Caco-2 (cell line): ENCODE measurements around the gene PRPSAP1. TPM values are rescaled to one million over a fixed set of nuclear protein-coding genes. Genes with fewer than 3 reads are reported as not detected.

Source experiments
- BruUV-seq: library from RNA; stranded (reverse); fragments of 400-500 nt; replicated peaks from 2 replicates; lab custom pipeline; 2021; lab: Mats Ljungman, UMichigan
- CTCF ChIA-PET: fragments of 300-600 bp; sonication (Branson Sonifier 250); formaldehyde crosslinking; loops from one replicate; lab custom pipeline; 2022; ENCODE audit warnings: antibody characterized with exemption; lab: Charles Lee
- POLR2A ChIA-PET: fragments of 300-600 bp; sonication (Branson Sonifier 250); formaldehyde crosslinking; loops from one replicate; lab custom pipeline; 2022; ENCODE audit warnings: antibody characterized with exemption; lab: Charles Lee
- DNase-seq, 2 experiments: peaks; one replicate each; pipeline versions ENCODE4 v3.0.0 to v3.0.0-alpha.2; 2020 to 2022
- H3K27me3 ChIP-seq: replicated peaks from 2 replicates; pipeline ENCODE4 v1.6.0; 2011; ENCODE audit warnings: low read length; ENCODE audit not compliant: control insufficient read depth, insufficient read depth
- H3K36me3 ChIP-seq: 2 replicates; pipeline ENCODE4 v1.5.1; 2011; ENCODE audit warnings: low read length; ENCODE audit not compliant: control insufficient read depth, insufficient read depth
- H3K4me1 ChIP-seq: fragments of 250-450 bp; sonication (Bioruptor Pico); 2 replicates; pipeline ENCODE4 v1.5.1; 2020; ENCODE audit warnings: mild to moderate bottlenecking
- H3K4me3 ChIP-seq: 2 replicates; pipeline ENCODE4 v1.5.1; 2011; ENCODE audit warnings: low read depth, mild to moderate bottlenecking, control low read depth, low read length
- H3K9me3 ChIP-seq: fragments of 250-450 bp; sonication (Bioruptor Pico); 2 replicates; pipeline ENCODE4 v1.5.1; 2020; ENCODE audit warnings: mild to moderate bottlenecking, moderate library complexity
- H3K27ac Mint-ChIP-seq: one replicate; pipeline ENCODE4 v1.8.0; 2022; ENCODE audit warnings: mixed read lengths; ENCODE audit not compliant: unreplicated experiment
- H3K27me3 Mint-ChIP-seq: one replicate; pipeline ENCODE4 v1.8.0; 2022; ENCODE audit warnings: mixed read lengths; ENCODE audit not compliant: insufficient read depth, unreplicated experiment
- H3K36me3 Mint-ChIP-seq: one replicate; pipeline ENCODE4 v1.8.0; 2022; ENCODE audit warnings: mild to moderate bottlenecking, mixed read lengths; ENCODE audit not compliant: insufficient read depth, unreplicated experiment
- H3K4me1 Mint-ChIP-seq: one replicate; pipeline ENCODE4 v1.8.0; 2022; ENCODE audit warnings: low read depth, mixed read lengths; ENCODE audit not compliant: unreplicated experiment
- H3K4me3 Mint-ChIP-seq: one replicate; pipeline ENCODE4 v1.8.0; 2022; ENCODE audit warnings: mild to moderate bottlenecking, moderate library complexity, mixed read lengths; ENCODE audit not compliant: unreplicated experiment
- H3K9me3 Mint-ChIP-seq: one replicate; pipeline ENCODE4 v1.8.0; 2022; ENCODE audit warnings: mixed read lengths; ENCODE audit not compliant: unreplicated experiment
- CTCF ChIP-seq, 2 experiments: fragments of 200-600 bp in 1 of 2; IDR thresholded peaks; 1 replicate in 1 of 2; 2 replicates in 1 of 2; pipeline versions ENCODE4 v1.5.1 to v1.8.0; 2011 to 2022; ENCODE audit warnings: antibody characterized with exemption in 1 of 2, control low read depth in 1 of 2, inconsistent platforms in 1 of 2, low read depth in 1 of 2, low read length in 1 of 2, mild to moderate bottlenecking in 1 of 2, moderate library complexity in 1 of 2; ENCODE audit not compliant: insufficient read depth in 1 of 2, severe bottlenecking in 1 of 2, unreplicated experiment in 1 of 2
- intact Hi-C: fragments of 100-400 bp; cut with micrococcal nuclease; formaldehyde crosslinking; loops from one replicate; pipeline ENCODE4 v1.10.0; 2022; ENCODE audit not compliant: unreplicated experiment
- total RNA-seq: library from RNA; stranded (reverse); gene quantifications from 2 replicates; pipeline ENCODE4 v1.2.3, GENCODE V29; 2022

The PRPSAP1 gene
- total RNA-seq, 1 experiment from 2014 or later, result 87.6 TPM

DNA sequence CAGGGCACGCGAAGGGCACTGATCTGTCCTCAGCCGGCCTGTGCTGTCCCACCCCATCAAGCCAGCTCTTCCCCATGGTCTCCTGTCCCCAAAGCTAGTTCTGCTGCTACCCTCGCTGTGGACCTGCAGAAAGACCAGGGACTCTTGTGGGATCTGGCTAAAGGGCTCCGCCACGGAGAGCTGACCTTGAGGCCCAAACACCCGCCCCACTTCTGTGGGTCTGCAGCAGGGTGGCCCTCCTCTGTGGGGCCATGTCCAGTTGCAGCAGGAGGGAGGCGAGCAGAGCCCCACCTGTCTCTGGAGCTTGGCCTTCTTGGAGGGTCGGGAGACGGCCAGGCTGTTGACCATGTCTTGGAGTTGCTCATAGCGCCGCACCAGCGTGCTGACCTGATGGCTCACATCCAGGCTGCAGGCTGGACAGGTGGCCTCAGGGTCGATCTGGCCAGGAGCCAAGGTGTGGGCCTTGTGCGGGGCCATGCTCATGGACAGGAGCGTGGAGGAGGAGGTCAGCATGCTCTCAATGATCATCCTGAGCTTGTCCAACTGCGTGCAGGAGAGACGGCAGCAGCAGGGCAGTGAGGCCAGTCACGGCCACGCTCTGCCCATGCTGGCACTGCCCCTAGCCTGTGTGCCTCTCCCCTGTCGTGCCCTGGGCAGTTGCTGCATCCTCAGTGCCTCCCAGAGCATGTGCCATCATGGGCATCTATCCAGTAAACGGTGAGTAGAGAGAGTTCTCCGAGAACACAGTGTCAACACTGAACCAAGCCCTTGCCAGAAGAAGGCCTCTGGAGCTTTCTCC is 71.9 kb downstream of the PRPSAP1 start:
- intact Hi-C loops, result no loop called here
- CTCF ChIA-PET, result interaction anchor here (1.0 to 2.7 kb wide), 2 partner anchors 17 to 268 kb away, joined by 5 to 14 read pairs; partner anchors contain the start of gene UBALD2
- H3K4me1 Mint-ChIP-seq, result peaks cover 5% of the 10 kb centered on the region
- TF ChIP-seq CTCF (IDR thresholded peaks at IDR 0.05; ENCODE audit: insufficient read depth in 1 of 2, low read depth in 1 of 2, low read length in 1 of 2, severe bottlenecking in 1 of 2, unreplicated experiment in 1 of 2), result no peak
- H3K27me3 ChIP-seq, result no peaks in the 10 kb centered on the region
- H3K4me1 ChIP-seq, result peaks cover 12% of the 10 kb centered on the region
- POLR2A ChIA-PET, result interaction anchor here (0.7 kb wide), 1 partner anchor 11 kb away, joined by 3 read pairs; no protein-coding TSS in a partner anchor
- no TSS peak for BruUV-seq
- H3K9me3 Mint-ChIP-seq, result no peaks in the 10 kb centered on the region
- no peak overlapping the region for H3K27ac Mint-ChIP-seq
- no peaks in the 10 kb centered on the region for H3K27me3 Mint-ChIP-seq
- no peaks in the 10 kb centered on the region for H3K9me3 ChIP-seq
- H3K4me3 ChIP-seq, result no peak overlapping the region
- H3K36me3 Mint-ChIP-seq, result no peaks in the 10 kb centered on the region
- no peaks in the 10 kb centered on the region for H3K36me3 ChIP-seq
- no peak overlapping the region for H3K4me3 Mint-ChIP-seq
- no peak for DNase-seq

GRCh38 chr17:76280650-76281049 is 73.1 kb downstream of the PRPSAP1 start:
- no TSS peak for BruUV-seq
- H3K4me1 Mint-ChIP-seq, result peaks cover 5% of the 10 kb centered on the region
- no peak for TF ChIP-seq CTCF (IDR thresholded peaks at IDR 0.05; ENCODE audit: insufficient read depth in 1 of 2, low read depth in 1 of 2, low read length in 1 of 2, severe bottlenecking in 1 of 2, unreplicated experiment in 1 of 2)
- no peaks in the 10 kb centered on the region for H3K27me3 Mint-ChIP-seq
- no peaks in the 10 kb centered on the region for H3K9me3 Mint-ChIP-seq
- no peak overlapping the region for H3K4me3 ChIP-seq
- H3K36me3 Mint-ChIP-seq, result no peaks in the 10 kb centered on the region
- no peaks in the 10 kb centered on the region for H3K9me3 ChIP-seq
- H3K4me3 Mint-ChIP-seq, result no peak overlapping the region
- no peaks in the 10 kb centered on the region for H3K36me3 ChIP-seq
- intact Hi-C loops, result no loop called here
- H3K4me1 ChIP-seq, result peaks cover 16% of the 10 kb centered on the region
- CTCF ChIA-PET, result interaction anchor here (0.7 to 2.7 kb wide), 11 partner anchors 11 to 266 kb away, joined by 3 to 22 read pairs (median 6); partner anchors contain the start of genes PRPSAP1 and UBALD2
- H3K27ac Mint-ChIP-seq, result no peak overlapping the region
- no peak for DNase-seq
- POLR2A ChIA-PET, result no interaction called here
- no peaks in the 10 kb centered on the region for H3K27me3 ChIP-seq

GRCh38 chr17:76279742-76280287 is 73.9 kb downstream of the PRPSAP1 start:
- H3K36me3 Mint-ChIP-seq, result no peaks in the 10 kb centered on the region

More at GRCh38 chr17:76279742-76280287, 73.9 kb downstream of the PRPSAP1 start:
- no peaks in the 10 kb centered on the region for H3K27me3 ChIP-seq
- Mint-ChIP-seq H3K4me1 (peaks cover 5% of the 10 kb centered on the region), H3K27ac (no peak overlapping the region), H3K4me3 (no peak overlapping the region), H3K9me3 (no peaks in the 10 kb centered on the region), H3K27me3 (no peaks in the 10 kb centered on the region)
- H3K9me3 ChIP-seq, result no peaks in the 10 kb centered on the region
- TF ChIP-seq CTCF (IDR thresholded peaks at IDR 0.05; ENCODE audit: insufficient read depth in 1 of 2, low read depth in 1 of 2, low read length in 1 of 2, severe bottlenecking in 1 of 2, unreplicated experiment in 1 of 2), result no peak
- H3K4me1 ChIP-seq, result peaks cover 16% of the 10 kb centered on the region
- BruUV-seq, result no TSS peak
- CTCF ChIA-PET, result interaction anchor here (0.5 to 2.7 kb wide), 47 partner anchors 8 to 1678 kb away, joined by 3 to 27 read pairs (median 5); partner anchors contain the start of genes FOXJ1, PRPSAP1, RNF157 and UBALD2
- H3K36me3 ChIP-seq, result no peaks in the 10 kb centered on the region
- intact Hi-C loops, result loop anchor here (2.0 to 5.0 kb wide), 3 partner anchors 31 to 268 kb away; no protein-coding TSS in a partner anchor
- POLR2A ChIA-PET, result interaction anchor here (0.6 kb wide), 1 partner anchor 8 kb away, joined by 3 read pairs; no protein-coding TSS in a partner anchor
- H3K4me3 ChIP-seq, result no peak overlapping the region
- no peak for DNase-seq
